SH-SY5Y (cell line): ENCODE data around the gene ADGRG1.

ENCODE experiments used
- GATA2 ChIP-seq: IDR thresholded peaks from 2 replicates; pipeline ENCODE4 v1.6.1; 2011; ENCODE audit warnings: mild to moderate bottlenecking, low read depth, low read length
- GATA3 ChIP-seq: IDR thresholded peaks from 2 replicates; pipeline ENCODE4 v1.6.1; 2011; ENCODE audit warnings: low read depth, mild to moderate bottlenecking, low read length, moderate library complexity

Gene ADGRG1

GRCh38 chr16:57700781-57701551 lies 72.5 kb downstream of the ADGRG1 start:
- TF ChIP-seq GATA3: no peak
- TF ChIP-seq GATA2: no peak

GRCh38 chr16:57701759-57702371 lies 73.4 kb downstream of the ADGRG1 start:
- TF ChIP-seq GATA2 (no peak), GATA3 (no peak)

- TF ChIP-seq GATA3 (no peak), GATA2 (no peak)
Measured at GRCh38 chr16:57703416-57704010, 75.1 kb downstream of the ADGRG1 start.

GRCh38 chr16:57704011-57704904 lies 75.8 kb downstream of the ADGRG1 start:
- no peak for TF ChIP-seq GATA3
- no peak for TF ChIP-seq GATA2

- TF ChIP-seq GATA3 (no peak), GATA2 (no peak)
Measured at GRCh38 chr16:57704905-57705852, 76.7 kb downstream of the ADGRG1 start.

GRCh38 chr16:57706717-57707116 lies 78.3 kb downstream of the ADGRG1 start:
- TF ChIP-seq GATA2 (no peak), GATA3 (no peak)

GRCh38 chr16:57707331-57707730 lies 78.9 kb downstream of the ADGRG1 start:
- TF ChIP-seq GATA2 (no peak), GATA3 (no peak)

GRCh38 chr16:57708168-57708567 lies 79.7 kb downstream of the ADGRG1 start:
- TF ChIP-seq GATA3 (no peak), GATA2 (no peak)

GRCh38 chr16:57709663-57710062 lies 81.2 kb downstream of the ADGRG1 start:
- TF ChIP-seq GATA3: no peak
- no peak for TF ChIP-seq GATA2

GRCh38 chr16:57711346-57711745 lies 82.9 kb downstream of the ADGRG1 start:
- TF ChIP-seq GATA2: no peak
- no peak for TF ChIP-seq GATA3

- TF ChIP-seq GATA2 (0 out of 2 replicates have a peak, but pooled peaks have one; percentile 2), GATA3 (peak; percentile 46; the same call in 1 of the 2 replicates)
Measured at GRCh38 chr16:57711993-57712392, 83.6 kb downstream of the ADGRG1 start.

GRCh38 chr16:57713596-57713995 lies 85.2 kb downstream of the ADGRG1 start:
- TF ChIP-seq GATA2 (no peak), GATA3 (no peak)

GRCh38 chr16:57714047-57714446 lies 85.6 kb downstream of the ADGRG1 start:
- TF ChIP-seq GATA3 (no peak), GATA2 (no peak)
